Activated CD4-positive, alpha-beta T cell treated with anti-CD3 and anti-CD28 coated beads, Interleukin-2, amount 50 U/mL, for 24 hours (primary cell): ENCODE results near the gene RBM4.
A peak's percentile ranks its signal among the peaks of the same experiment; 100 is the strongest.

Source experiments
- DNase-seq, 2 donors: peaks; one replicate each; pipeline ENCODE4 v3.0.0-alpha.2; 2020; ENCODE audit warnings: low read depth in 1 of 2, low spot score in 1 of 2

Gene RBM4

DNA sequence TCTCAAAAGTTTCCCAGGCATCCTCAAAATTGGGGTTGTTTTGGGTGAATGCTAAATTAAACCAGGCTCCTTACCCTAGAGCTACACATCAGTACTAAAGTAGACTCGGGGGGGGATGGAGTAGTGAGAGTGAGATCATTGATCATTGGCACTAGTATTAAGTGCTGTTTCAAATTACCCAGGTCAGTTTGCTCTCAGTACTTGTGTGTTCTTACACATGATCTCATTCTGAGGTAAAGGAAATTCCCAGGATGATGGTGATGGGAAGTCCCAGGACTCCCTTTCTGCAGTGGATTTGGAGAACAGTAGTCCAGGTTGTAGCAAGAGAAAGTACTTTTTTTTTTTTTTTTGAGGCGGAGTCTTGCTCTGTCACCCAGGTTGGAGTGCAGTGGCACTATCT is 12.5 kb downstream of the RBM4 start:
- no peak for DNase-seq

DNA sequence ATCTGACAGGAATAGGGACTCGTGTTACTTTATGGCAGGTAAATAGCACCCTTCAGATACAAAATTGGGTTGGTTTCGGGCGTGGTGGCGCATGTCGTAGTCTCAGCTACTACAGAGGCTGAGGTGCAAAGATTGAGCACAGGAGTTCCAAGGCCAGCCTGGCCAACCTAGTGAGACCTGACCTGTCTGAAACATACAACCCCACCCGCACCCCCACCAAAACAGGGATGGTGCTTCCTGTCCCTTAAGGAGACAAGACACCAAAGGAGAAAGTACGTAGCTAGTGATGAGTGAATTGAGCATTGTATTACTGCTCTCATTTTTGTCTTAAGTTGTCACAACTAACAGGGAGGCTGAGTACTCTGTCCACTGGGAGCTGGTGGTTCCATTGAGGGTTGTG is 14.1 kb downstream of the RBM4 start:
- no peak for DNase-seq

DNA sequence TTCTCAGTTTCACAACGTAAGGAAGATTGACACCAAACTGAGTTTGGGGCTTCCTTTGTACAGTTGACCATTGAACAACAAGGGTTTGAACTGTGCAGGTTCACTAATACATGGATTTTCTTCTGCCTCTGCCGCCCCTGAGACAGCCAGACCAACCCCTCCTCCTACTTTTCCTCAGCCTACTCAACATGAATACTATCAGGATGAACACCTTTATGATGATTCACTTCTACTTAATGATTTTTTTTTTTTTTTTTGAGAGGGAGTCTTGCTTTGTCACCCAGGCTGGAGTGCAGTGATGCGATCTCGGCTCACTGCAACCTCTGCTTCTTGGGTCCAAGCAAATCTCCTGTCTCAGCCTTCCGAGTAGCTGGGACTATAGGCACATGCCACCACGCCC is 14.6 kb downstream of the RBM4 start:
- no peak for DNase-seq

DNA sequence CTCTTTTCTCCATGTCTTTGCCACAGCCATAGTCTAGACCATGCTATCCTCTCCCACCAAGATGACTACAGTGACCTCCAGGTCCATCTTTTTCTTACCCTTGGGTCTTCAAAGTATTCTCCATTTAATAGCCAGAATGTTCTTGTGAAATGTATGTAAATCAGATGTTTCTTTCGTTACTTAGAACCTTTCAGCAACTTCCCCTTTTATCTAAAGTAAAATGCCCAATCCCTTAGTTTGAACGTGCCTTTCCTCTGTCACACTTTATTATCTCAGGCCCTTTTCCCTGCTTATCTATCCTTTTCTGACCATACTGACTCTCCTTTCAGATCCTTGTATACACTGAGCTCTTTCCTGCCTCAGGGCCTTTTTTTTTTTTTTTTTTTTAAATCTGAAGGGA is 21.3 kb downstream of the RBM4 start:
- no peak for DNase-seq

GRCh38 chr11:66663741-66664296 is 25.3 kb downstream of the RBM4 start:
- no peak for DNase-seq

DNA sequence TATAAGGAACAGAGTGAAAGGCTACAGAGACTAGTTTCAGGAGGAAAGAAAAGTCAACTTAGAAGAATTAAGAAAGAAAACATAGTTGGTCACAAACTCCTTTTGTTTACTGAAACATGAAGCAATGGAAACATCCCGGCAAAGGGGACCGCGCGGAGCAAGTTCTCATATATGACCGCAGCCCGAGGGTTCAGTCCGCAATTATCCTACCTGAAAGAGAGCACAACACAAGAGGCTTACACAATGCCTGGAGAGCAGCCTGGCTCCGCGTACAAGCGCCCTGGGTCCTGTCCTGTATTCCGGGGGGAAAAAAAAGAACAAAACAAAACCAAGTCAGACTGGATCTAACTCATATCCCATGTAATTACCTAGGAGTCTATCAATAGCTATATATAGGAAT is 26.9 kb downstream of the RBM4 start:
- no peak for DNase-seq

DNA sequence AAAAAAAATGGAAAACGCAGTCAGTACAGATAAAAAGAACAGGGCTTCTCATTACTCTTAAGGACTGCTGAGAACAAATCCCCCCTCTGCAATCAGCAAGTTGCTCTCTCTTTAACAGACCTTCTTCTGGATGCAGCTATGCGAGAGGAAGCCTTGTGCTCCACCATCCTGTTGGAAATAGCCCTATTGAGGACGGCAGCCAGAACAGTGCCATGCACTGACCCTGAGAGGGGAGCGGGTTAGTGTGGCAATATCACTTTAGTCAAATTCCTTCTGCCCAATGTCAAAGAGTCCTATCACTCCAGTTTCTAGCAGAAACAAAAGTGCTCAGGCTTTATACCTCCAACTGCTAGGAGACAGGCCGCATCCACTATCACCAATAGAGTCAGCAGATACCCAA is 32.3 kb downstream of the RBM4 start:
- DNase-seq, result no peak

GRCh38 chr11:66674964-66675602 is 36.6 kb downstream of the RBM4 start:
- DNase-seq, result no peak

- DNase-seq, result no peak
Observed at GRCh38 chr11:66676282-66676919, 37.9 kb downstream of the RBM4 start.

DNA sequence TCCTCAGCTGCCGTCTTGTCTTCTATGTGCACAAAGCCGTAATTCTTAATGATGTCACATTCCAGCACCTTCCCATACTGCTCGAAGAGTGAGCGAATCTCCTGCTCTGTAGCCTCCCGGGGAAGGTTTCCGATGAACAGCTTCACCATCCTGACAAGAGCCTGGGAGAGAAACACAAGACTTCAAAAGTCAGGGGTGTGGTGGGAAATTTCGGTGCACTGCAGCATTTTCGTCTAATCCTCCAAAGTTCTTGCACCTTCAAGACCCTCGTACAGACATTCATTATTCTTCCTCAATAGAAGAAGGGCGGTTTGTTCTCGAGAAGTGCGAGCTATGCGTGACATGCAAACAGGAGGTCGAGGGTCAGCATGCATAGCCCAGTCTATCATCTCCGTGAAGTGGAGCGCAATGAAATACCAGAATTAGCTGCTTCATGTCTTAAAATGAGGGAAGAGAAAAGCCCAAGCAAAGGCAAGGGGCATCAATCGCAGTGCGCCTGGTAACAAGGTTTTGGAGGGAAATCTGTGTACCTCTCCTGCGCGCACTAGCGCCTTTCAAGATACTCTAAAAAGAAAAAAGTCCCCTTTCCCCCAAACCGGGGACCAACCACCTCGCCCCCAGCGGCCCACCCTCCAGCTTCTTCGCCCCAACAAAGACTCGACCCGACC is 38.6 kb downstream of the RBM4 start:
- no peak for DNase-seq

DNA sequence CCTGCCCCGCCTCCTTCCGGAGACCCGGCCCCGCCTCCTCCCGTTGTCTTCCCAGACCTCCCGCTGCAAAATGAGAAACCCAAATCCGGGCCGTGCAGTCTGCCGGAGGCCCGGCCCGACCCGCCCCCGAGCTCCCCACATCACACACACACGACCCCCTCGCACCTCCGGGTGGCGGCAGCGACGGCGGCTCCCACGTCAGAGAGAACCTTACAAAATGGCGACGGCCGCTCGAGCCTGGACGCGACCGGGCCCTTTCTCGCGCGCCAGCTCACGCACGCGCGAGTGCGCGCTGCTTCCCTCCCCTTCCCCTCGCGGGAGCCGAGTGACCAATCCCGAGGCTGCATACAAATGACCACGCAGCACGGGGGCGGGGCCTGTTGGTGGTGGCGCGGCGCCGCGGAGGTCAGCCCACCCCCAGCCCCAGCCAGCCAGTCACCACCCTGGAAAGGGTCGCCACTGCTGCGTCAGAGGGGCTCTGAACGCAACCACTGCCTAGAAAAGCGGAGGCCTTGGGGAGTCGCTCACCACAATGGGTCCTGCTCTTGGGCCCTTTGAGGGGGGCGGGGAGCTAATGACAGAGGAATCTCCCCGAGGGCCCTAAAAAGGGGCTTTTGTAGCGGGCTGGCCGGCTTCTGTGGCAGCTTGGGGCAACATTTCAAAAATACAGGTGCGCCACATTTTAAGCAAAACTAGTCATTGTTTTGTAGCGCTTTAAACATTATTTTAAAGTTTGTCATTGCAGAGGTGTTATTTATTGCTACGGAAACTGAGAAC is 39.3 kb downstream of the RBM4 start, which contains the start of gene RBM4B:
Gene RBM4B, minus strand, starts transcription at position 289 of the 777 bp plus-strand sequence. CDS start 808 bp downstream, outside the sequence.
- DNase-seq, result peak; percentile 89 to 94

GRCh38 chr11:66680966-66681645 is 42.6 kb downstream of the RBM4 start:
- no peak for DNase-seq

DNA sequence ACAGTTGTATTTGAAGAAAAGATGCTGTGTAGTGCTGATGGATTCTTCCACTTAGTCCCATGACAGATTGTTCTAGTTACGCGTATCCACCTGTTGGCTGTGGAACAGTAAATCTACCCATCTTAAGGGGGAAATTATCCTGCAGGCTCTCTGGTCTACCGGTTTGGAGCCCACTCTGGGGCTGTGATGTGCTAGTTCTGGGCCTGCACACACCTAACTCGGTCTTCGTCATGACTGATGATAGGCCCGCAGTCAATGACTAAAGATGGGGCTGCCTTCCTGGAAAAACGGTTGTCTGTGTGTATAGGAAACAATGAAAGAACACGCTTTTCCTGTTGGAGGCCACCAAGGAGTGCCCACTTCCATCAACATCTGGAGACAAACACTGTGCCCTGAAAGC is 45.4 kb downstream of the RBM4 start:
- no peak for DNase-seq

- no peak for DNase-seq
Observed at GRCh38 chr11:66684635-66685034, 46.1 kb downstream of the RBM4 start.

GRCh38 chr11:66685276-66686099 is 47.0 kb downstream of the RBM4 start:
- DNase-seq, result no peak

DNA sequence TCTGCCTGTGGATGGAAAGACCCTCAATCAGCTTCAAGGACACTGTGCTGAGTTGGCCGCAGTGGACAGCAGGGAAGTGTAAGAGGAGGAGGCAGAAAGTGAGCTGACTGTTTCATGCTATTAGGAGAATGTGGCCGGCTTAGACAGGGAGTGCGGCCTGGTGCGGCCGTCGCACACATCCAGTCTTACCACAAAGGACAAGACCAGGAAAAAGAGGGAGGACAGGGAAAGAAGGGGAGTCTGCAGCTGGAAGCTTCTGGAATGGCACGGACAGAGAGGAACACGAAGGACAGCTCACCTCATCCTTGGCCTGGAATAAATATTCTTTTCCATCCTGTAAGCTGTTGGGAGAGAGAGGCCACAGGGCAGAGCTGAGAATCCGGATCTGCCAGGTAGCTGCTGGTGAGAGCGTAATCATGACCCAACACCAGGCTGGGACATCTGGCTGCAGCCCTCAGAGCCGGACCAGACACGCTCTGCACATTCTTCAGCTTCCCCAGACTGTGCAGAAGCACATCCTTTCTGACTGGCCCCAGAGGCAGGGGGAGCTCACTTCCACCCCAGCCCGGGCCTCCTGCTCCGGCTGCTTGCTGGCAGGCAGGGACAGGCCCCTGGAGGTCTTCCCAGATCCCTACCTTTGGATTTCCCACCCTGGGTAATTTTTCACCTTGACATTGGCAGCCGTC is 47.7 kb downstream of the RBM4 start:
- no peak for DNase-seq

GRCh38 chr11:66686801-66687750 is 48.6 kb downstream of the RBM4 start:
- no peak for DNase-seq

DNA sequence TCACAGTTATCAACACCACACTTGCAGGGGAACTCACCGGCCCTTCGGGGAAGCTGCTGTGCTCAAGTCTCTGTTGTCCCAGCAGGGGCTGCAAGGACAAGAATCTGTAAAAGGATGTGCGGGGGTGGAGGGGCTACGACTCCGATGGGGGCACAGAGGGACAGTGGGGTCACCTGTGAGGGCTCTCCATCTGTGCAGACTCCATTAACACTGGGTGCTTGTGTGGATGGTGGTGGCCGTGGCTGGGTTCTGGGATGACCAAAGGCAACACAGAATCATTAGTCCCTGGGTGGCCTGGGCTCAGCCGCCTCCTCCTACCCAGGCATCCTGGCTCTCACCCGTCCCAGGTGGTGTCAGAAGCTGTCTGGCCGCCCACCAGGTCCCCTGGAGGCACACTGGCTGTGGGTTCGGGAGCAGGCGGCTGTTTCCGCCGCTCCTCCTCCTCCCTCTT is 49.4 kb downstream of the RBM4 start:
- no peak for DNase-seq
